Endodermal cell (in vitro differentiated cells): Measurements from ENCODE around the gene CHRD. TPM values are rescaled to one million over a fixed set of nuclear protein-coding genes. Genes with fewer than 3 reads are reported as not detected.
A peak's percentile ranks its signal among the peaks of the same experiment; 100 is the strongest.

Source experiments
- DNase-seq: peaks from one replicate; pipeline ENCODE4 v3.0.0-alpha.2; 2017
- H3K27ac ChIP-seq: 2 replicates; pipeline ENCODE4 v1.5.1; 2013; ENCODE audit warnings: mild to moderate bottlenecking, low read depth, low read length, moderate library complexity
- H3K27me3 ChIP-seq: 2 replicates; pipeline ENCODE4 v1.6.1; 2013; ENCODE audit warnings: mild to moderate bottlenecking, low read length, moderate library complexity; ENCODE audit not compliant: insufficient read depth, control insufficient read depth, poor library complexity, severe bottlenecking
- H3K36me3 ChIP-seq: 2 replicates; pipeline ENCODE4 v1.7.0; 2013; ENCODE audit warnings: mild to moderate bottlenecking, low read length, moderate library complexity; ENCODE audit not compliant: control insufficient read depth, insufficient read depth
- H3K4me1 ChIP-seq: one replicate; pipeline ENCODE4 v1.7.0; 2013; ENCODE audit warnings: low read length; ENCODE audit not compliant: control insufficient read depth, insufficient read depth
- H3K4me3 ChIP-seq: 2 replicates; pipeline ENCODE4 v1.5.1; 2013; ENCODE audit warnings: mild to moderate bottlenecking, low read length, moderate library complexity
- H3K9ac ChIP-seq: 2 replicates; pipeline ENCODE4 v1.6.1; 2013; ENCODE audit warnings: mild to moderate bottlenecking, low read length, moderate library complexity; ENCODE audit not compliant: poor library complexity, severe bottlenecking; ENCODE audit errors: extremely low read depth
- H3K9me3 ChIP-seq: 2 replicates; pipeline ENCODE4 v1.6.1; 2013; ENCODE audit warnings: mild to moderate bottlenecking, low read length, moderate library complexity; ENCODE audit not compliant: control insufficient read depth
- H3K27ac Mint-ChIP-seq: 2 replicates; pipeline ENCODE4 v1.8.0; 2020; ENCODE audit warnings: mixed read lengths
- H3K27me3 Mint-ChIP-seq: 2 replicates; pipeline ENCODE4 v1.8.0; 2021; ENCODE audit warnings: mild to moderate bottlenecking, mixed read lengths; ENCODE audit not compliant: insufficient read depth
- H3K36me3 Mint-ChIP-seq: 2 replicates; pipeline ENCODE4 v1.8.0; 2020; ENCODE audit warnings: low read depth, mixed read lengths
- H3K4me1 Mint-ChIP-seq: 2 replicates; pipeline ENCODE4 v1.8.0; 2020; ENCODE audit warnings: mixed read lengths
- H3K4me3 Mint-ChIP-seq: 2 replicates; pipeline ENCODE4 v1.8.0; 2020; ENCODE audit warnings: mild to moderate bottlenecking, moderate library complexity, mixed read lengths
- H3K9me3 Mint-ChIP-seq: 2 replicates; pipeline ENCODE4 v1.8.0; 2020; ENCODE audit warnings: mild to moderate bottlenecking, mixed read lengths
- CTCF ChIP-seq: fragments of 200-600 bp; sonication (generic); conservative IDR thresholded peaks from 2 replicates; pipeline ENCODE4 v1.5.0; 2021; ENCODE audit warnings: antibody characterized with exemption, mild to moderate bottlenecking
- WGBS, 2 experiments: methylation state at CpG; one replicate each; pipeline versions ENCODE4 v1.1.5 to v1.1.7; 2013; ENCODE audit warnings: missing lambda C conversion rate in 2 of 2, mixed read lengths in 1 of 2; ENCODE audit not compliant: insufficient coverage in 1 of 2, insufficient read length in 1 of 2; 5-methylcytosine and 5-hydroxymethylcytosine counted together
- total RNA-seq, 2 donors: library from RNA; stranded (reverse); fragmentation: NEBNext Ultra II Directional in 1 of 2; extraction: Animal tissue kit (Norgen Biotek cat#: 25700) in 1 of 2; gene quantifications; 2 replicates in 1 of 2; 3 replicates in 1 of 2; pipeline ENCODE4 v1.2.1, GENCODE V29; 2021

The CHRD gene
- total RNA-seq, 2 donors from 2014 or later, result 5.0 to 17.4 TPM

GRCh38 chr3:184352897-184353545, 26.8 kb upstream of the CHRD start:
- Mint-ChIP-seq H3K9me3 (no peaks in the 10 kb centered on the region), H3K36me3 (peaks cover 42% of the 10 kb centered on the region), H3K27me3 (no peaks in the 10 kb centered on the region)

GRCh38 chr3:184353546-184353941, 26.3 kb upstream of the CHRD start:
- no peak overlapping the region for H3K4me3 Mint-ChIP-seq
- no peak overlapping the region for H3K27ac ChIP-seq
- H3K4me1 ChIP-seq, result peaks cover 12% of the 10 kb centered on the region
- no peaks in the 10 kb centered on the region for H3K9me3 Mint-ChIP-seq
- no peak for TF ChIP-seq CTCF
- peaks cover 62% of the 10 kb centered on the region for H3K36me3 ChIP-seq
- H3K27ac Mint-ChIP-seq, result no peak overlapping the region
- no peaks in the 10 kb centered on the region for H3K27me3 ChIP-seq
- H3K4me1 Mint-ChIP-seq, result peaks cover 29% of the 10 kb centered on the region
- H3K9me3 ChIP-seq, result no peaks in the 10 kb centered on the region
- no peak overlapping the region for H3K9ac ChIP-seq
- DNase-seq, result no peak
- WGBS, 2 experiments, result 95 to 100% methylated on average over 8 to 11 of the region's 11 CpGs
- H3K27me3 Mint-ChIP-seq, result no peaks in the 10 kb centered on the region
- peaks cover 45% of the 10 kb centered on the region for H3K36me3 Mint-ChIP-seq
- no peak overlapping the region for H3K4me3 ChIP-seq

More at GRCh38 chr3:184352897-184353545, 26.8 kb upstream of the CHRD start:
- Histone ChIP-seq H3K4me1 (peaks cover 12% of the 10 kb centered on the region), H3K4me3 (no peak overlapping the region), H3K27ac (no peak overlapping the region), H3K36me3 (peaks cover 58% of the 10 kb centered on the region), H3K27me3 (no peaks in the 10 kb centered on the region), H3K9ac (no peak overlapping the region), H3K9me3 (no peaks in the 10 kb centered on the region)
- Mint-ChIP-seq H3K4me1 (peaks cover 30% of the 10 kb centered on the region), H3K4me3 (no peak overlapping the region), H3K27ac (no peak overlapping the region)
- WGBS, 2 experiments, result 94 to 96% methylated on average over 8 to 11 of the region's 11 CpGs
- no peak for DNase-seq
- no peak for TF ChIP-seq CTCF

DNA sequence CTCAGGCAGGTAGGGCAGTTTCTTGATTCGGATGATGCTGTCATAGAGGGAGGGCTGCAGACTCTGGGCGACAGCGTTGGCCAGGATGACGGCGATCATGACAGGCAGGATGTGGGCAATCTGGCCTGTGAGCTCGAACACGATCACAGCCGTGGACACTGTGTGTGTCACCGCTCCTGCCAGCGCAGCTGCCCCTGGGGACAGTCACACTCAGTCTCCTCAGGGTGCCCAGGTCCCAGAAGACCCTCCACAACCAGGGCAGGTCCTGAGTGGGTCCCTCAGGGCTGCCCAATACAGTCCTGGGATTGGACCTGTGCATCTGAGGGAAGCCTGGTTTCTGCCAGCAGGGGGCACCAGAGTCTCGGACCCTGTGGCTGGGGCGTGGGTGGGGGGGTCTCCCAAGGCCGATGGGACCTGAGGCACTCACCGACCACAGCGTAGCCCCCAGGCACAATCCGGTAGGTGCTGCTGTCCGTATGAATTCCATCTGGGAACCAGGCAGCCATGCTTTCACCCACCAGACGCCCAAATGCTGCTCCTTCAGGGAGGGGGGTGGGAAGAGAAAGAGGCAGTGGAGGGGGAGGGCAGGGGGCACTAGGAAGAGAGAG, 25.6 kb upstream of the CHRD start:
- WGBS, 2 experiments, result 81 to 88% methylated on average over 11 to 18 of the region's 18 CpGs
- Histone ChIP-seq H3K4me1 (peaks cover 12% of the 10 kb centered on the region), H3K9me3 (no peaks in the 10 kb centered on the region), H3K9ac (no peak overlapping the region), H3K27ac (no peak overlapping the region), H3K4me3 (no peak overlapping the region), H3K27me3 (no peaks in the 10 kb centered on the region), H3K36me3 (peaks cover 67% of the 10 kb centered on the region)
- peak; percentile 90 for DNase-seq
- H3K4me3 Mint-ChIP-seq, result no peak overlapping the region
- H3K27me3 Mint-ChIP-seq, result no peaks in the 10 kb centered on the region
- no peaks in the 10 kb centered on the region for H3K9me3 Mint-ChIP-seq
- peak; percentile 84 for TF ChIP-seq CTCF
- no peak overlapping the region for H3K27ac Mint-ChIP-seq
- H3K4me1 Mint-ChIP-seq, result peaks cover 29% of the 10 kb centered on the region
- H3K36me3 Mint-ChIP-seq, result peaks cover 47% of the 10 kb centered on the region
